ENCODE measurements around the gene HHAT.
"Not testable (repeated sequence)": the region's sequence is repeated elsewhere in the genome, so short reads cannot be mapped to it uniquely, and the experiment has no call there.

DNA sequence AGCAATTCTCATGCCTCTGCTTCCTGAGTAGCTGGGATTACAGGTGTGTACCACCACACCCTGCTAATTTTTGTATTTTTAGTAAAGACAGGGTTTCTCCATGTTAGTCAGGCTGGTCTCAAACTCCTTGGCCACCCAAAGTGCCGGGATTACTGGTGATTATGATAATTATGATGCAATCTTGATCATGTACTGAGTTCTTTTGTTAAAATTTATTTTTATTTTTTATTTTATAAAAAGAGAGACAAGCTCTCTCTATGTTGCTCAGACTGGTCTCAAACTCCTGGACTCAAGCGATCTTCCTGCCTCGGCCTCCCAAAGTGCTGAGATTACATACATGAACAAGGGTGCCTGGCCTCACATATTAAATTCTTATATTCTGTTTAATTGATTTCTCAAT, 25.6 kb downstream of the HHAT start:
- TF ChIP-seq POLR2A, CTCF (IDR thresholded peaks at IDR 0.05): not testable (repeated sequence)

Data from esophagus squamous epithelium (tissue), 4 donors.